B cell (primary cell): ENCODE measurements around the gene EGFR. TPM values are rescaled to one million over a fixed set of nuclear protein-coding genes. Genes with fewer than 3 reads are reported as not detected.

Source experiments
- ATAC-seq: fragments of 200-7000 bp; cut with Tn5 transposase; one replicate; pipeline ENCODE4 v1.10.0; 2021; ENCODE audit warnings: low read depth, mild to moderate bottlenecking, moderate number of reproducible peaks, moderate library complexity
- CTCF ChIA-PET: fragments of 350-600 bp; sonication (Branson Sonifier 250); formaldehyde crosslinking; loops from one replicate; lab custom pipeline; 2021; ENCODE audit warnings: antibody characterized with exemption, inconsistent platforms; lab: Charles Lee
- POLR2A ChIA-PET: fragments of 350-600 bp; sonication (Branson Sonifier 250); formaldehyde crosslinking; loops from one replicate; lab custom pipeline; 2021; ENCODE audit warnings: antibody characterized with exemption; lab: Charles Lee
- DNase-seq: peaks from one replicate; pipeline ENCODE4 v3.0.0; 2013
- H2AFZ ChIP-seq: 2 replicates; pipeline ENCODE4 v1.6.1; 2012; ENCODE audit warnings: mild to moderate bottlenecking, low read depth, low read length; ENCODE audit not compliant: insufficient read depth, poor library complexity, severe bottlenecking
- H3K27ac ChIP-seq, 2 donors: 1 replicate in 1 of 2; 2 replicates in 1 of 2; pipeline ENCODE4 v1.5.1; 2012 to 2013; ENCODE audit warnings: low read length in 2 of 2, mild to moderate bottlenecking in 2 of 2, moderate library complexity in 1 of 2
- H3K27me3 ChIP-seq, 4 experiments: fragments of 200-600 bp in 1 of 4; sonication (generic) in 1 of 4; replicated peaks in 1 of 4; 1 replicate in 2 of 4; 2 replicates in 2 of 4; pipeline versions ENCODE4 v1.6.1 to v1.7.0; 2013 to 2016; ENCODE audit warnings: low read length in 3 of 4, mild to moderate bottlenecking in 2 of 4, mixed read lengths in 1 of 4, moderate library complexity in 1 of 4; ENCODE audit not compliant: insufficient read depth in 4 of 4, control insufficient read depth in 3 of 4; ENCODE audit errors: control extremely low read depth in 1 of 4
- H3K36me3 ChIP-seq, 2 experiments: replicated peaks in 1 of 2; 1 replicate in 1 of 2; 2 replicates in 1 of 2; pipeline versions ENCODE4 v1.6.1 to v1.7.1; 2013; ENCODE audit warnings: low read length in 1 of 2; ENCODE audit not compliant: insufficient read depth in 2 of 2, control insufficient read depth in 1 of 2; ENCODE audit errors: control extremely low read depth in 1 of 2, extremely low read depth in 1 of 2
- H3K4me1 ChIP-seq, 2 donors: fragments of 200-600 bp in 1 of 2; sonication (generic) in 1 of 2; 1 replicate in 1 of 2; 2 replicates in 1 of 2; pipeline versions ENCODE4 v1.5.1 to v1.6.1; 2013 to 2017; ENCODE audit warnings: low read length in 2 of 2; ENCODE audit not compliant: control insufficient read depth in 2 of 2, insufficient read depth in 2 of 2
- H3K4me2 ChIP-seq: replicated peaks from 2 replicates; pipeline ENCODE3; 2012; ENCODE audit warnings: mild to moderate bottlenecking, low read depth, low read length; ENCODE audit not compliant: poor library complexity, severe bottlenecking
- H3K4me3 ChIP-seq, 5 experiments: fragments of 200-600 bp in 1 of 5; sonication (generic) in 1 of 5; 1 replicate in 3 of 5; 2 replicates in 2 of 5; pipeline versions ENCODE4 v1.5.1 to v1.7.0; 2011 to 2016; ENCODE audit warnings: low read length in 4 of 5, mild to moderate bottlenecking in 4 of 5, low read depth in 2 of 5, control low read depth in 1 of 5, moderate library complexity in 1 of 5; ENCODE audit not compliant: insufficient read depth in 1 of 5; ENCODE audit errors: control extremely low read depth in 1 of 5, extremely low read depth in 1 of 5
- H3K79me2 ChIP-seq: fragments of 200-600 bp; sonication (generic); one replicate; pipeline ENCODE4 v1.6.0; 2016; ENCODE audit warnings: low read length; ENCODE audit not compliant: control insufficient read depth, insufficient read depth
- H3K9ac ChIP-seq: fragments of 200-600 bp; sonication (generic); 2 replicates; pipeline ENCODE4 v1.6.1; 2017; ENCODE audit warnings: mild to moderate bottlenecking, low read length, moderate library complexity
- H3K9me3 ChIP-seq, 3 donors: one replicate each; pipeline versions ENCODE4 v1.6.1 to v1.7.1; 2013; ENCODE audit warnings: low read length in 2 of 3; ENCODE audit not compliant: control insufficient read depth in 2 of 3, insufficient read depth in 1 of 3; ENCODE audit errors: control extremely low read depth in 1 of 3
- H4K20me1 ChIP-seq: 2 replicates; pipeline ENCODE4 v1.6.0; 2012; ENCODE audit warnings: mild to moderate bottlenecking, low read length; ENCODE audit not compliant: insufficient read depth, control insufficient read depth, poor library complexity, severe bottlenecking
- H3K27ac Mint-ChIP-seq: one replicate; pipeline ENCODE4 v1.8.0; 2021; ENCODE audit warnings: mixed read lengths
- H3K27me3 Mint-ChIP-seq: one replicate; pipeline ENCODE4 v1.8.0; 2021; ENCODE audit warnings: mixed read lengths
- H3K4me1 Mint-ChIP-seq: one replicate; pipeline ENCODE4 v1.8.0; 2021; ENCODE audit warnings: mixed read lengths
- H3K4me3 Mint-ChIP-seq: one replicate; pipeline ENCODE4 v1.8.0; 2021; ENCODE audit warnings: mixed read lengths
- H3K9me3 Mint-ChIP-seq: one replicate; pipeline ENCODE4 v1.8.0; 2022; ENCODE audit warnings: mixed read lengths; ENCODE audit not compliant: insufficient read depth
- EZH2 ChIP-seq: IDR thresholded peaks from 2 replicates; pipeline ENCODE4 v1.6.1; 2012; ENCODE audit warnings: borderline replicate concordance, low read depth, mild to moderate bottlenecking, moderate library complexity, low read length; ENCODE audit not compliant: insufficient read depth, poor library complexity, severe bottlenecking
- WGBS: methylation state at CpG from one replicate; pipeline ENCODE4 v1.1.5; 2013; ENCODE audit warnings: missing lambda C conversion rate; ENCODE audit not compliant: insufficient coverage; 5-methylcytosine and 5-hydroxymethylcytosine counted together
- intact Hi-C: fragments of 100-400 bp; cut with micrococcal nuclease; formaldehyde crosslinking; loops from one replicate; pipeline ENCODE4 v1.10.0; 2022
- polyA plus RNA-seq: library from polyadenylated mRNA; depleted of rRNA; stranded (reverse); fragments of >200 nt; gene quantifications from 2 replicates; pipeline ENCODE4 v1.2.3, GENCODE V29; 2012
- total RNA-seq, 2 donors: library from RNA; stranded (reverse); fragments of 120-200 nt in 1 of 2; gene quantifications; 1 replicate in 1 of 2; 2 replicates in 1 of 2; pipeline versions ENCODE4 v1.2.3 to v1.2.4, GENCODE V29; 2013 to 2022
- TF ChIP-seq, protein P1 (sequence below): fragments of 200-600 bp; IDR thresholded peaks from one replicate; pipeline ENCODE4 v1.8.0; 2022; ENCODE audit warnings: antibody characterized with exemption, mild to moderate bottlenecking

Gene EGFR
- total and polyA plus RNA-seq, 2 donors (not counting 1 experiment from before 2014, with no cell fraction given), result not detected

DNA sequence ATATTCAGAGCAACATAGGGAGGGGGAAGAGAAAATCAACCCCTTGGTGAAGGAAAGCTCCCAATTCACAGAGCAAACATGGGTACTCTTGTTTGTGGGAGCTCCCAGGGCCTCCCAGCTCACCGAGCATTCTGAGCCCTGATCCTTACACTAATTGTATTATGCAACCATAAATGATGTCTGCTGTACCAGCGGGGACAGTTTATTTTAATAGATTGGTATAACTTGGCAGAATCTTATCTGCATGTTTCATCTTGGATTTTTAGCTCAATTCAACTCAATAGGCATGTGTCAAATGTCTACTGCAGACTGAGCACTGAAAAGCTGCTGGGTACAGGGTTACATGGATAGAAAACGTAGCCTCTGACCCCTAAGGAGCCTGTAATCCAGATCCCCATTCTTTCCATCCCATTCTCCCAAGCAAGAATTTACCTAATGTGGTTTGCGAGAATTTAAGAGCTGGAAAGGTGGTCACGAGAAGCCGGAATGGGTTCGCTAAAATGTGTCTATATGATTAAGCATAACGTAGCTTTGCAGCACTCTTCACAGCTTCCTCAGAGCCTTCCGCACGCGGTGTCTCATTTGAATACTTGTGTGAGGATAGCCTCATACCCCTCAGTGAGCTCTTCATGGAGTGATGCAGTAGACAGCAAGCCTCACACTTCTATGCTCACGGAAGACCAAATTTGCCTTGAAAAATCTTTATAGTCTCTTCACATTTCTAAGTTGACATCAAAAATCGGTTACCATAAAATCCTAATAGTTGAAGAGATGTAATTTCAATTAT is 18.3 kb downstream of the EGFR start:
- Histone ChIP-seq H3K9me3 (no peaks in the 10 kb centered on the region), H2AFZ (no peak overlapping the region), H3K4me2 (no peak overlapping the region), H3K27me3 (peaks cover 0 to 4% (median 0%) of the 10 kb centered on the region in 4 experiments), H3K36me3 (no peaks in the 10 kb centered on the region), H3K4me3 (no peak overlapping the region), H3K4me1 (no peaks in the 10 kb centered on the region), H3K79me2 (no peaks in the 10 kb centered on the region), H3K27ac (no peak overlapping the region), H4K20me1 (no peaks in the 10 kb centered on the region), H3K9ac (no peak overlapping the region)
- intact Hi-C loops, result no loop called here
- Mint-ChIP-seq H3K4me1 (no peaks in the 10 kb centered on the region), H3K27me3 (peaks cover 16% of the 10 kb centered on the region), H3K9me3 (no peaks in the 10 kb centered on the region), H3K27ac (no peak overlapping the region), H3K4me3 (no peak overlapping the region)
- ATAC-seq, result no peak
- DNase-seq, result no peak
- TF ChIP-seq, protein P1, sequence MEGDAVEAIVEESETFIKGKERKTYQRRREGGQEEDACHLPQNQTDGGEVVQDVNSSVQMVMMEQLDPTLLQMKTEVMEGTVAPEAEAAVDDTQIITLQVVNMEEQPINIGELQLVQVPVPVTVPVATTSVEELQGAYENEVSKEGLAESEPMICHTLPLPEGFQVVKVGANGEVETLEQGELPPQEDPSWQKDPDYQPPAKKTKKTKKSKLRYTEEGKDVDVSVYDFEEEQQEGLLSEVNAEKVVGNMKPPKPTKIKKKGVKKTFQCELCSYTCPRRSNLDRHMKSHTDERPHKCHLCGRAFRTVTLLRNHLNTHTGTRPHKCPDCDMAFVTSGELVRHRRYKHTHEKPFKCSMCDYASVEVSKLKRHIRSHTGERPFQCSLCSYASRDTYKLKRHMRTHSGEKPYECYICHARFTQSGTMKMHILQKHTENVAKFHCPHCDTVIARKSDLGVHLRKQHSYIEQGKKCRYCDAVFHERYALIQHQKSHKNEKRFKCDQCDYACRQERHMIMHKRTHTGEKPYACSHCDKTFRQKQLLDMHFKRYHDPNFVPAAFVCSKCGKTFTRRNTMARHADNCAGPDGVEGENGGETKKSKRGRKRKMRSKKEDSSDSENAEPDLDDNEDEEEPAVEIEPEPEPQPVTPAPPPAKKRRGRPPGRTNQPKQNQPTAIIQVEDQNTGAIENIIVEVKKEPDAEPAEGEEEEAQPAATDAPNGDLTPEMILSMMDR, result no peak
- no peak for TF ChIP-seq EZH2
- CTCF ChIA-PET, result interaction anchor here (1.0 kb wide), 1 partner anchor 32 kb away, joined by 3 read pairs; no protein-coding TSS in a partner anchor
- WGBS, result no CpG with 5 or more reads among the region's 13 CpGs
- POLR2A ChIA-PET, result no interaction called here

- Mint-ChIP-seq H3K9me3 (no peaks in the 10 kb centered on the region), H3K4me3 (no peak overlapping the region), H3K27ac (no peak overlapping the region), H3K4me1 (no peaks in the 10 kb centered on the region), H3K27me3 (peaks cover 7% of the 10 kb centered on the region)
- POLR2A ChIA-PET, result interaction anchor here (1.3 kb wide), 1 partner anchor 32 kb away, joined by 3 read pairs; no protein-coding TSS in a partner anchor
- DNase-seq (no peak), ATAC-seq (no peak)
- no peak overlapping the region for H3K4me3 ChIP-seq
- 90% methylated on average over 3 of the region's 3 CpGs for WGBS
- no peaks in the 10 kb centered on the region for H3K9me3 ChIP-seq
- no peak overlapping the region for H3K9ac ChIP-seq
- H4K20me1 ChIP-seq, result no peaks in the 10 kb centered on the region
- no peaks in the 10 kb centered on the region for H3K4me1 ChIP-seq
- TF ChIP-seq EZH2, result no peak
- TF ChIP-seq, protein P1, result no peak
- H3K79me2 ChIP-seq, result no peaks in the 10 kb centered on the region
- no peak overlapping the region for H2AFZ ChIP-seq
- CTCF ChIA-PET, result interaction anchor here (1.6 kb wide), 1 partner anchor 211 kb away, joined by 6 read pairs; no protein-coding TSS in a partner anchor
- no peak overlapping the region for H3K4me2 ChIP-seq
- H3K27me3 ChIP-seq, result no peaks in the 10 kb centered on the region
- no peaks in the 10 kb centered on the region for H3K36me3 ChIP-seq
- intact Hi-C loops, result no loop called here
- no peak overlapping the region for H3K27ac ChIP-seq
These were observed 25.0 kb downstream of the EGFR start for GRCh38 chr7:55043691-55044370.
